ENCODE data around the gene RSAD1. TPM values are rescaled to one million over a fixed set of nuclear protein-coding genes. Genes with fewer than 3 reads are reported as not detected.
A peak's percentile ranks its signal among the peaks of the same experiment; 100 is the strongest.

The RSAD1 gene
- total RNA-seq, 1 donor: 23.9 TPM

DNA sequence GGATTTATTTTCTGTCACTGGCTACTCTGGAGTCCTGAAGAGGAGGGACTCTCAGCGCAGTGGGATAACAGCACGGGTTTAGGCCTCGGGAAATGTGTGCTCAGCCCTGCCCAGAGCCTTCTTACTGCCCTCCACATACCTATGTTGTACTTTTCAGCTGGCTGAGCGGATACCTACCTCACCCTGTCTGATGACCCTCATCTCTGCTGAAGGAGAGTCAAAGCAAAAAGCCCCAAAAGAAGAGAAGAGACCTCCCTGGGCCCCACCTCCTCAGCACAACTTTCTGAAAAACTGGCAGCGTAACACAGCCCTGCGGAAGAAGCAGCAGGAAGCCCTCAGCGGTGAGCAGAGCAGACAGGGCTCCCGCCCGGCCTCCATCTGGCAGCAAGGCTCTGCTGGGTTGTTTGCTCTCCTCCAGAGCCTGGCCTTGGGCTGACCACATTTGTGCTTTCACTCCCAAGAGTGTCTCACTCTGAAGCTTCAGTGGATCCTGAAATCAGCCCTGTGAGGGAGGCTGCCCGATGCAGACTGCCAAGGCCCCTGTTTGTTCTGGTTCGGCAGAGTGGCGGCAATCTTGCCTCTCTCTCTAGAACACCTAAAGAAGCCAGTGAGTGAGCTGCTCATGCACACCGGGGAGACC is 39.8 kb downstream of the RSAD1 start:
- no peaks in the 10 kb centered on the region for H3K9me3 ChIP-seq (ENCODE audit: low read depth, low read length)
- no peak overlapping the region for H3K4me2 ChIP-seq (ENCODE audit: insufficient read depth, low read length)
- TF ChIP-seq, protein P1, sequence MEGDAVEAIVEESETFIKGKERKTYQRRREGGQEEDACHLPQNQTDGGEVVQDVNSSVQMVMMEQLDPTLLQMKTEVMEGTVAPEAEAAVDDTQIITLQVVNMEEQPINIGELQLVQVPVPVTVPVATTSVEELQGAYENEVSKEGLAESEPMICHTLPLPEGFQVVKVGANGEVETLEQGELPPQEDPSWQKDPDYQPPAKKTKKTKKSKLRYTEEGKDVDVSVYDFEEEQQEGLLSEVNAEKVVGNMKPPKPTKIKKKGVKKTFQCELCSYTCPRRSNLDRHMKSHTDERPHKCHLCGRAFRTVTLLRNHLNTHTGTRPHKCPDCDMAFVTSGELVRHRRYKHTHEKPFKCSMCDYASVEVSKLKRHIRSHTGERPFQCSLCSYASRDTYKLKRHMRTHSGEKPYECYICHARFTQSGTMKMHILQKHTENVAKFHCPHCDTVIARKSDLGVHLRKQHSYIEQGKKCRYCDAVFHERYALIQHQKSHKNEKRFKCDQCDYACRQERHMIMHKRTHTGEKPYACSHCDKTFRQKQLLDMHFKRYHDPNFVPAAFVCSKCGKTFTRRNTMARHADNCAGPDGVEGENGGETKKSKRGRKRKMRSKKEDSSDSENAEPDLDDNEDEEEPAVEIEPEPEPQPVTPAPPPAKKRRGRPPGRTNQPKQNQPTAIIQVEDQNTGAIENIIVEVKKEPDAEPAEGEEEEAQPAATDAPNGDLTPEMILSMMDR (IDR thresholded peaks at IDR 0.05; ENCODE audit: extremely low read depth, low read depth, low read length): no peak
- H2AFZ ChIP-seq (ENCODE audit: low read length): peak overlapping the region; percentile 10
- no peaks in the 10 kb centered on the region for H3K79me2 ChIP-seq (ENCODE audit: insufficient read depth, low read length)
- no peaks in the 10 kb centered on the region for H3K36me3 ChIP-seq (ENCODE audit: insufficient read depth, low read length)
- no peak overlapping the region for H3K4me3 ChIP-seq (ENCODE audit: insufficient read depth, low read length)
- H3K4me1 ChIP-seq (ENCODE audit: insufficient read depth, low read length): peaks cover 14% of the 10 kb centered on the region
- DNase-seq (ENCODE audit: insufficient read length, low spot score, missing footprints): peak; percentile 58
- no peak overlapping the region for H3K27ac ChIP-seq (ENCODE audit: low read depth, low read length)
- no peaks in the 10 kb centered on the region for H3K27me3 ChIP-seq (ENCODE audit: insufficient read depth, low read length)
- no peaks in the 10 kb centered on the region for H4K20me1 ChIP-seq (ENCODE audit: insufficient read depth, low read length)

DNA sequence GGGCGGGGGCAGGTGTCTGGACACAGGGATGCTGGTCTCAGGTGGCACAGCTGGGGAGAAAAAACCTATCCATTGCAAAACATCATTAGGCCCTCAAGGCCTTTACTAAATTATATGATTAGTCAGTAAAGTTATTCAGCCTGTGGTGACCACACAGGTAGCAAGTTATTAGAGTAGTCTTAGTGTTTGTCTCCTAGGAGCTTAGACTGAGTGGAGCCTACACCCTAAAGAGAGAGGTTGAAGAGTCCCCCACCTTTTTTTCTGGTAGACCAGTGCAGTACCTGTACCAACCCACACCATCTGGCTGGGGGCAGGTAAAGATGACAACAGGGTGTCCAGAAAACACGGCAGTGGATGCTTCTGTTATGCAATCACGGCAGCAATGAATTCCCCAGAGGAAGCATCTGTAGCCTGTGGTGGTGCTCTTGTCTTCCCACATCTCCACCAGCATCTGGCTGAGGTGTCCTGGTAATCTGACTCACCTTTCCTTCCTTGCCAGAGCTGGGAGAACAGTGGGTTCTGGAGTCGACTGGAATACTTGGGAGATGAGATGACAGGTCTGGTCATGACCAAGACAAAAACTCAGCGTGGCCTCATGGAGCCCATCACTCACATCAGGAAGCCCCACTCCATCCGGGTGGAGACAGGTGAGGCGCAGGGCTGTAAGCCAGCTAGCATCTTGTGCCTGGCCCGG is 40.6 kb downstream of the RSAD1 start:
- no peak overlapping the region for H3K4me3 ChIP-seq (ENCODE audit: insufficient read depth, low read length)
- DNase-seq (ENCODE audit: insufficient read length, low spot score, missing footprints): peak; percentile 61
- H3K79me2 ChIP-seq (ENCODE audit: insufficient read depth, low read length): no peaks in the 10 kb centered on the region
- no peaks in the 10 kb centered on the region for H3K36me3 ChIP-seq (ENCODE audit: insufficient read depth, low read length)
- H2AFZ ChIP-seq (ENCODE audit: low read length): no peak overlapping the region
- H4K20me1 ChIP-seq (ENCODE audit: insufficient read depth, low read length): no peaks in the 10 kb centered on the region
- H3K4me1 ChIP-seq (ENCODE audit: insufficient read depth, low read length): peaks cover 14% of the 10 kb centered on the region
- no peak overlapping the region for H3K4me2 ChIP-seq (ENCODE audit: insufficient read depth, low read length)
- no peaks in the 10 kb centered on the region for H3K9me3 ChIP-seq (ENCODE audit: low read depth, low read length)
- TF ChIP-seq, protein P1 (IDR thresholded peaks at IDR 0.05; ENCODE audit: extremely low read depth, low read depth, low read length): no peak
- H3K27ac ChIP-seq (ENCODE audit: low read depth, low read length): no peak overlapping the region
- no peaks in the 10 kb centered on the region for H3K27me3 ChIP-seq (ENCODE audit: insufficient read depth, low read length)

DNA sequence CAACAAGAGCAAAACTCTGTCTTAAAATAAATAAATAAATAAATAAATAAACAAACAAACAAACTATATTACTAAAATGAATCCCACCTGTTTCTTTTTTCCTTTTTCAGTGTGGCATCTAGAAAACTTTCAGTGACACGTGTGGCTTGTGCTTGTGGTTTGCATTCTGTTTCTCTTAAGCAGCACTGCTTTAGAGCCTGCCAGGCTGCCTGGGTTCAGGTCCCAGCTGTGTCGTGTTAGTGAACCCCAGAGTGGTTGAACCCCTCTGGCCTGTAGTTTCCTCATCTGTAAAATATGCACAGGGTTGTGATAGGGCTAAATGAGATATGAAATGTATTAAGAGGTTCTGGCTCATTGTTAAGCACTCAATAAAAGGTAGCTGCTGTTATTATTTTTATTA is 41.8 kb downstream of the RSAD1 start:
- H3K4me1 ChIP-seq (ENCODE audit: insufficient read depth, low read length): peaks cover 3% of the 10 kb centered on the region
- DNase-seq (ENCODE audit: insufficient read length, low spot score, missing footprints): no peak
- H3K27ac ChIP-seq (ENCODE audit: low read depth, low read length): no peak overlapping the region
- TF ChIP-seq, protein P1 (IDR thresholded peaks at IDR 0.05; ENCODE audit: extremely low read depth, low read depth, low read length): no peak
- no peak overlapping the region for H2AFZ ChIP-seq (ENCODE audit: low read length)
- H3K79me2 ChIP-seq (ENCODE audit: insufficient read depth, low read length): no peaks in the 10 kb centered on the region
- no peaks in the 10 kb centered on the region for H3K27me3 ChIP-seq (ENCODE audit: insufficient read depth, low read length)
- H4K20me1 ChIP-seq (ENCODE audit: insufficient read depth, low read length): no peaks in the 10 kb centered on the region
- H3K4me3 ChIP-seq (ENCODE audit: insufficient read depth, low read length): no peak overlapping the region
- H3K4me2 ChIP-seq (ENCODE audit: insufficient read depth, low read length): no peak overlapping the region
- no peaks in the 10 kb centered on the region for H3K36me3 ChIP-seq (ENCODE audit: insufficient read depth, low read length)
- no peaks in the 10 kb centered on the region for H3K9me3 ChIP-seq (ENCODE audit: low read depth, low read length)

DNA sequence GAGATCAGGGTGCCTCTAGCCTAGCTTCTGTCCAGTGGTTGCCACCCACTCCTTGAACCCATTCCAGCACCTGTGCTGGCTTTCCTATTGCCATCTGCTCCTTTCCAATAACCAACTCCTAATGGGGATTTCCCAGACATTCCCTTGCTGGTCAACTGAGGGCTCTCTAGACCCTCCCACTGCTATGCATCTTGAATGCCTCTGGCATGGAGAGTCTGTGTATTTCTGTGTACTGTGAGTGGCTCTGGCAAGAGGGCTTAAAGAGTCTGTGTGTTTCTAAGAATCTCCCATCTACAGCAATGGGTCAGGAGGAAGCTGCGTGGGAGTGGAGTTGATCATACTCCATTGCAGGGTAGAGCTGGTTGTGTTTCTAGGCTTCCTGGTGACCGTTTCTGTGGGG is 42.9 kb downstream of the RSAD1 start:
- H3K4me2 ChIP-seq (ENCODE audit: insufficient read depth, low read length): no peak overlapping the region

More for the DNA sequence above, 42.9 kb downstream of the RSAD1 start:
- H3K36me3 ChIP-seq (ENCODE audit: insufficient read depth, low read length): no peaks in the 10 kb centered on the region
- H3K79me2 ChIP-seq (ENCODE audit: insufficient read depth, low read length): no peaks in the 10 kb centered on the region
- no peaks in the 10 kb centered on the region for H3K27me3 ChIP-seq (ENCODE audit: insufficient read depth, low read length)
- H3K9me3 ChIP-seq (ENCODE audit: low read depth, low read length): no peaks in the 10 kb centered on the region
- no peak overlapping the region for H3K4me3 ChIP-seq (ENCODE audit: insufficient read depth, low read length)
- no peaks in the 10 kb centered on the region for H4K20me1 ChIP-seq (ENCODE audit: insufficient read depth, low read length)
- TF ChIP-seq, protein P1 (IDR thresholded peaks at IDR 0.05; ENCODE audit: extremely low read depth, low read depth, low read length): no peak
- DNase-seq (ENCODE audit: insufficient read length, low spot score, missing footprints): peak; percentile 63
- no peak overlapping the region for H2AFZ ChIP-seq (ENCODE audit: low read length)
- no peaks in the 10 kb centered on the region for H3K4me1 ChIP-seq (ENCODE audit: insufficient read depth, low read length)
- no peak overlapping the region for H3K27ac ChIP-seq (ENCODE audit: low read depth, low read length)

Measured in osteoblast (primary cell).